8988T (cell line): Measurements from ENCODE around the gene GCNT1.
"Not testable (repeated sequence)": the region's sequence is repeated elsewhere in the genome, so short reads cannot be mapped to it uniquely, and the experiment has no call there.

ENCODE experiments used
- DNase-seq: peaks from one replicate; pipeline ENCODE4 v3.0.0; 2011

GCNT1 gene

DNA sequence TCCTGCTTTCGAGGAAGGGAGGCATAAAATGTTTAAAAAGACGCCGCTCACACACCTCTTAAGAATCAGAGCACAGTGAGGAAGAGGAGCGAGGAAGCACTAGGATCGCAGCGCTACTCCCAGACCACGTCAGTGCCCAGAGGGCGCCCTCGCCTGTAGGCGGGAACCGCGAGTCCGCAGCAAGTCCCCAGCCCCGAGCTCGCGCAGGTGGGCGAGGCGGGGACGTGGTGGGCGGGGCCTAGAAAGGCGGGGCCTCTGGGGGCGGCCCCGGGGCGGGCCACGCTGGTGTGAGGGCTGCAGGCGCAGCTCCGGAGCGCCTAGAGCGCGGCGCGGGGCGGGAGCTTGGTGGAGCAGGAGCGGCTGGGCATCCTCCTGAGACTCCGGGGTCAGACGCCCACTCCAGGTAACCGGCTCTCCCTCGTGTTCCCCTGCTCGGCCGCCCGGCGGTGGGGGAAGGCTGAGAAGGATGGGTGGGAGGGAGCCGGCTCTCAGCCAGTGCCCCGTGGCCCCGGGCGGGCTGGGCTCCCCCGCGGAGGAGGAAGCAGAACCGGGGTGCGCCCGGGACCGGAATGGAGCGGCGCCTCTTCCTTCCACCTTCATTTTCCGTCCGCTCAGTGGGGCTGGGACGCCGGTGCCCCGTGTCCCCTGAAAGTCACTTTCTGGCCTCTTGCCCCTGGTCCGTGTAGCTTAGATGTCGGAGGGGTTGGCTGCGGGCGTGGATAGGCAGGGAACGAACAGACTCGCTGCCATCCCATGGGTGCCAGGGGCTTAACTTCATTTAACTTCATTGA, at the start of gene GCNT1:
Gene GCNT1 (plus strand): TSS at position 280 of the 791 bp plus-strand sequence. CDS start 43,200 bp downstream, outside the sequence.
- peak; percentile 88 for DNase-seq

DNA sequence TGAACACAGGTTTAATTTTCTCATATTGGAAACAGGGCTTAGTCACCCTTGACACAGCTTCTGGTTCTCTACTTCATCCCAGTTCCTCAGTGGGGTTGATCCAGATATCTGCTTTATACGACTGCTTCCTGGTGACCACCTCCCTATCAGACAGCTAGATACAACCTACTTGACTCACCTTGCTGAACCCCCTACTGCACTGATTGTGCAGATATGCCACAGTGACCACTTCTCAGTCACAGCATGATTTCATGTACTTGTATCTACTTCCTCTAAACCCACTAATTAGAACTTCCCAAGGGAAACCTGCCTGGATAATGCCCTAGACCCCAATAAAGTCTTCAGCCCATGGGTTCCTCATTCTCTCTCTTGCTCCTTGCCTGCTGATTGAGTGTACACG, 46.3 kb upstream of the GCNT1 start:
- DNase-seq: no peak

- DNase-seq: no peak
Measured at GRCh38 chr9:76413658-76414057, 45.3 kb upstream of the GCNT1 start.

GRCh38 chr9:76414661-76415060, 44.3 kb upstream of the GCNT1 start:
- DNase-seq: no peak

- DNase-seq: no peak
Measured at GRCh38 chr9:76415154-76415553, 43.8 kb upstream of the GCNT1 start.

GRCh38 chr9:76415731-76416130, 43.3 kb upstream of the GCNT1 start:
- DNase-seq: no peak

DNA sequence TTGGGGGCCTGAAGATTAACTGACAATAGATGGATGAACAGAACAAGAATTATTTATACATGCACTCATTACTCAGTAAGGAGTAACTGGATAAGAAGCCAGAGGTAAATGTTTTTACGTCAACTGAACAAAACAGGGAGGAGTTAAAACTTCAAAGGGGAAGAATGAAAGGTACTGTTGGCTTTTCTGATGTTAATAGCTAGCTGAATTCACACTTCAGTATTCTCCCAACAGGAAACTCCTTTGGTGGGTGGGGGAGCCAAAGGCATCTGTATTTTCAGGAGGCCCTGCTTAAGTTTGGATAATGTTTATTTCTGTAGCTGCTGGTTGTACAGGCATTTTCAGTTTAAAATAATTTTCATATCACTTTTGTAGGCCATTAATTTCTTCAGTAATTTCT, 41.6 kb upstream of the GCNT1 start:
- DNase-seq: no peak

DNA sequence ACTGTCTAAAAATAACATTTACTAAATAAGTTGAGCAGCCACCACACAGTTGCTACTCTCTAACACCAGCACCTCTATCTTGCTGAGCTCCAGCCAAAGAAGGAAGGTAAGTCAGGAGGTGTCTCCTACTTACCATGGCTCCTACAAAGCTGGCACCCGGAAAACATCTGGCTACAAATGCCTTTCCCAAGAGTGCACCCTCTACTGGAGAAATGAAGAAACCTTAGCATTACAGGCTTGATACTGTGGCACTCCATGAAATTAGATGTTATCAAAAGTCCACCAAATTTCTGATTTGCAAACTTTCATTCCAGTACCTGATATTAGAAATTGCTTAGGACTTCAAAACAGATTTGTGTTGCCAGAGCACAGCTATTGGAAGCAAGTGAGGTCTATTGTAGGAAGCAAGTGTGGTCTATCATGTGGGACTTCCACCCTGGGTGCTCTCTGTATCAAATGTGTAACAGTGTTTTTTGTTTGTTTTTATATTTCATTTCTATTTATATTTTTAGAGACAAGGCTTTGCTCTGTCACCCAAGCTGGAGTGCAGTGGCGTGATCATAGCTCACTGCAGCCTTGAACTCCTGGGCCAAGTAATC, 39.1 kb upstream of the GCNT1 start:
- peak; percentile 27 for DNase-seq

DNA sequence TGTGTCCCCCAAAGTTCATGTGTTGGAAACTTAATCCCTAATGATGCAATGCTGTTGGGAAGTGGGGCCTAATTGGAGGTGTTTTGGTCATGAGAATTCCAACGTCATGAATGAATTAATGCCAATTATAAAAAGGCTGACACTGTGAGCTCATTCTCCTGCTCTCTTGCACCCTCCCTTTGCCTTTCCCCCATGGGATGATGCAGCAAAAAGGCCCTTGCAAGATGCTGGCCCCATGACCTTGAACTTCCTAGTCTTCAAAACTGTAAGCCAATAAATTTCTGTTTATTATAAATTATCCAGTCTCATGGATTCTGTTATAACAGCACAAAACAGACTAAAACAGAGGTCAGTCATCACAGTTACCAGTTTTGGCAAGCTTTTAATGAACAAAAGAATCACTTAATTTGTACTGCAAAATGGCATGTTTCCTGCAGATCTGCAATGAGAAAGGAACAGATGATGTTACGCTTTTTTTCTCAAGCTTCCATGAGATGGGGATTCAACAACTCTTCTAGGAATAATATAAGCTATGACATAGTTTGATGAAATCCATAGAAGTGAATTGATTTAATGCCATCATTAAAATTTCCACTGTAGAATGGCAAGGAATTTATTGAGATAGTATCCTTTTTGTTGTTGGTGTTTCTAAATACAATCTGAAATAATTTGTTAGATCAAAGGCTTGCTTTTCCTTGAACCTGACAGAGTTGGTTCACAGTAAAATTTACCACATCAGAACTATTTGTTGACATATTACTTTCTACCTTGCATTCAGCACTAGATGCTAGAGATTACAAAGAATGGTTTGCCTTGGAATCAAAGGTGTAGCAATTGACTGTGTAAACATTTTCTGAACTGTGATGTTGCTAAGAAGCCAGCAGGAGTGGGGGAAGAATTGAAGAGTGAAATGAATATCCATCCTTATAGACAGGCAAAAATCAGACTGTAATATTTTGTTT, 35.5 kb upstream of the GCNT1 start:
- no peak for DNase-seq

DNA sequence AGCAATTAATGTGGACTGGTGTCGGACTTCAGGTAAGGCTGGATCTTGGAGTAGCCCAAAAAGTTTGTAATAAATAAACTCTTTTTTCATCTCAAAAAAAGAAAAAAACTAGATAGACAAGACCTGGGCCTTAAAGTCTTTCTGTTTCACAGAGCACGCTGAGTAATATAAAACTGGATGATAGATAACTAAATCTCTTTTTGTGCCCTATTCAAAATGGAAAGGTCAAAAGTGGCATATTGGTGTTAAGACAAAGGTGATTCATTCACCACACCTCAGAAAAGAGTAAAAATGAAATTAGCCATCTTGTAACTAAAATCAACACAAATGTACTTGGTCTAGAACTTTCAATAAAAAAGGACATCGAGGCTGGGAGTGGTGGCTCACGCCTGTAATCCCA, 34.5 kb upstream of the GCNT1 start:
- DNase-seq: no peak

GRCh38 chr9:76425677-76426453, 33.1 kb upstream of the GCNT1 start:
- no peak for DNase-seq

GRCh38 chr9:76426807-76427419, 32.1 kb upstream of the GCNT1 start:
- DNase-seq: no peak

- no peak for DNase-seq
Measured at GRCh38 chr9:76431601-76432000, 27.4 kb upstream of the GCNT1 start.

DNA sequence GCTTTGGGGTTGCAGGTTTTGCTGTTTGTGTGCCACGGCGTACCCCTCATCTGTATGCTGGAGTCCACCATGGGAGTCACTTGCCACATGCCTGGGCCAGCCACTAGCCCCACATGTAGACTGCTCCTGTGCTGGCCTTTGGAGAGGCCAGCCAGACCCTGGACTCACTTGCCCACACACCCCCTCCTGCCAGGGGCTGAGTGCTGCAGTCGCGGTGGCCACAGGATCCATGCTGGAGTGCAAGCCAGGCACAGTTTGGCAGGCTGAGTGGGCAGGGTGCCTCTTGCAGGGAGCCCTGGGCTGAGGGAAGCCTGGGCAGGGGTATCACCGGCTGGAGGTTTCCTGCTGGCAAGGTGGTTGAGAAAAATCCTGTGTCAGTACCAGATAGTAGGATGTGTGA, 25.6 kb upstream of the GCNT1 start:
- DNase-seq: no peak

- no peak for DNase-seq
Measured at GRCh38 chr9:76433836-76434235, 25.1 kb upstream of the GCNT1 start.

DNA sequence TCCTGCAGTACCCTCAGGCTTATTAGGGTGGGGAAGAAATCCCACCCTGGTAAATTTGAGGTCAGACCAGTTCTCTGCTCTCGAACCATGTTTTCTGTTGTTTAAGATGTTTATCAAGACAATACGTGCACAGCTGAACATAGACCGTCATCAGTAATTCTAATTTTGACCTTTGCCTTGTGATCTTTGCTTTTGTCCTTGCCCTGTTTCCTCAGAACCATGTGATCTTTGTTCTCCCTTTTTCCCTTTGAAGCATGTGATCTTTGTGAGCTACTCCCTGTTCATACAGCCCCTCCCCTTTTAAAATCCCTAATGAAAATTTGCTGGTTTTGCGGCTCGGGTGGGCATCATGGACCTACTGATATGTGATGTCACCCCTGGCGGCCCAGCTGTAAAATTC, 24.1 kb upstream of the GCNT1 start:
- not testable (repeated sequence) for DNase-seq

- DNase-seq: not testable (repeated sequence)
Measured at GRCh38 chr9:76437017-76437699, 21.8 kb upstream of the GCNT1 start.

GRCh38 chr9:76438841-76439588, 20.0 kb upstream of the GCNT1 start:
- no peak for DNase-seq

- DNase-seq: no peak
Measured at GRCh38 chr9:76441551-76442322, 17.2 kb upstream of the GCNT1 start.

DNA sequence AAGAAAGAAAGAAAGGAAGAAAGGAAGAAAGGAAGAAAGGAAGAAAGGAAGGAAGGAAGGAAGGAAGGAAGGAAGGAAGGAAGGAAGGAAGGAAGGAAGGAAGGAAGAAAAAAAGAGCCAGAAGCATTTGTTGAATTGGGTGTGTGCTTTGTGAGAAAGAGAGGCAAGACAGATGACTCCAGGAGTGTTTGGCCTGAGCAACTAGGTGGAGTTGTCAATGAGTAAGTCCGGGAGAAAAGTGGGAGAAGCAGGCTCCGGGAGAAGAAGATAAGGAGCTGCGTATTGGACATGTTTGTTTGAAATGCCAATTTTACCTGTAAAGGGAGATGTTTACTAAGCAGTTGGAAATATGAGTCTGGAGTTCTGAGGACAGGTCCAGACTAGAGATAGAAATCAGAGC, 15.1 kb upstream of the GCNT1 start:
- no peak for DNase-seq
